Astrocyte (in vitro differentiated cells and primary cell): ENCODE data around the gene SRPK3. TPM values are rescaled to one million over a fixed set of nuclear protein-coding genes. Genes with fewer than 3 reads are reported as not detected.
A peak's percentile ranks its signal among the peaks of the same experiment; 100 is the strongest.

ENCODE experiments used
- DNase-seq: peaks from one replicate; pipeline ENCODE4 v3.0.0-alpha.2; 2010; ENCODE audit warnings: low read depth
- FAIRE-seq: peaks from 2 replicates; lab custom pipeline; 2011; peaks lifted over from hg19 to GRCh38; lab: Jason Lieb, UNC
- H2AFZ ChIP-seq: 2 replicates; pipeline ENCODE4 v1.6.0; 2012; ENCODE audit warnings: low read depth, low read length, inconsistent platforms
- H3K27ac ChIP-seq: 2 replicates; pipeline ENCODE4 v1.5.1; 2011; ENCODE audit warnings: low read depth, low read length, inconsistent platforms
- H3K27me3 ChIP-seq: 2 replicates; pipeline ENCODE4 v1.6.0; 2011; ENCODE audit warnings: low read length, inconsistent platforms; ENCODE audit not compliant: insufficient read depth
- H3K36me3 ChIP-seq: 2 replicates; pipeline ENCODE4 v1.5.1; 2011; ENCODE audit warnings: low read length, inconsistent platforms; ENCODE audit not compliant: insufficient read depth
- H3K4me1 ChIP-seq: 2 replicates; pipeline ENCODE4 v1.5.1; 2011; ENCODE audit warnings: low read length, inconsistent platforms; ENCODE audit not compliant: insufficient read depth
- H3K4me2 ChIP-seq: 2 replicates; pipeline ENCODE4 v1.6.0; 2012; ENCODE audit warnings: low read length, inconsistent platforms
- H3K4me3 ChIP-seq: 2 replicates; pipeline ENCODE4 v1.5.1; 2011; ENCODE audit warnings: low read depth, mild to moderate bottlenecking, low read length, inconsistent platforms; ENCODE audit not compliant: insufficient read depth
- H3K79me2 ChIP-seq: 2 replicates; pipeline ENCODE4 v1.6.0; 2012; ENCODE audit warnings: mild to moderate bottlenecking, low read length, inconsistent platforms; ENCODE audit not compliant: insufficient read depth
- H3K9ac ChIP-seq: 2 replicates; pipeline ENCODE4 v1.6.0; 2012; ENCODE audit warnings: mild to moderate bottlenecking, low read length, inconsistent platforms
- H3K9me3 ChIP-seq: 2 replicates; pipeline ENCODE4 v1.5.1; 2012; ENCODE audit warnings: low read depth, mild to moderate bottlenecking, low read length, inconsistent platforms; ENCODE audit not compliant: insufficient read depth
- H4K20me1 ChIP-seq: 2 replicates; pipeline ENCODE4 v1.6.0; 2012; ENCODE audit warnings: low read length, inconsistent platforms; ENCODE audit not compliant: insufficient read depth
- H3K27ac Mint-ChIP-seq: one replicate; pipeline ENCODE4 v1.8.0; 2021; ENCODE audit warnings: mild to moderate bottlenecking, mixed read lengths; ENCODE audit not compliant: unreplicated experiment
- H3K27me3 Mint-ChIP-seq: one replicate; pipeline ENCODE4 v1.8.0; 2021; ENCODE audit warnings: low read depth, mixed read lengths; ENCODE audit not compliant: unreplicated experiment
- H3K36me3 Mint-ChIP-seq: one replicate; pipeline ENCODE4 v1.8.0; 2021; ENCODE audit warnings: low read depth, mixed read lengths; ENCODE audit not compliant: unreplicated experiment
- H3K4me1 Mint-ChIP-seq: one replicate; pipeline ENCODE4 v1.8.0; 2021; ENCODE audit warnings: low read depth, mixed read lengths; ENCODE audit not compliant: unreplicated experiment
- H3K4me3 Mint-ChIP-seq: one replicate; pipeline ENCODE4 v1.8.0; 2021; ENCODE audit warnings: mild to moderate bottlenecking, moderate library complexity, mixed read lengths; ENCODE audit not compliant: unreplicated experiment
- H3K9me3 Mint-ChIP-seq: one replicate; pipeline ENCODE4 v1.8.0; 2021; ENCODE audit warnings: mild to moderate bottlenecking, mixed read lengths; ENCODE audit not compliant: unreplicated experiment
- EZH2 ChIP-seq: IDR thresholded peaks from 2 replicates; pipeline ENCODE4 v1.6.1; 2012; ENCODE audit warnings: mild to moderate bottlenecking, low read length, inconsistent platforms; ENCODE audit not compliant: insufficient read depth
- total RNA-seq: library from RNA; stranded (reverse); gene quantifications from 2 replicates; pipeline ENCODE4 v1.2.1, GENCODE V29; 2021
- TF ChIP-seq, protein P1 (sequence below): IDR thresholded peaks from 2 replicates; pipeline ENCODE4 v1.5.1; 2011; ENCODE audit warnings: low read depth, mild to moderate bottlenecking, inconsistent platforms, low read length, moderate library complexity; ENCODE audit not compliant: insufficient read depth

SRPK3 gene
- total RNA-seq, 1 donor from 2014 or later, result not detected

DNA sequence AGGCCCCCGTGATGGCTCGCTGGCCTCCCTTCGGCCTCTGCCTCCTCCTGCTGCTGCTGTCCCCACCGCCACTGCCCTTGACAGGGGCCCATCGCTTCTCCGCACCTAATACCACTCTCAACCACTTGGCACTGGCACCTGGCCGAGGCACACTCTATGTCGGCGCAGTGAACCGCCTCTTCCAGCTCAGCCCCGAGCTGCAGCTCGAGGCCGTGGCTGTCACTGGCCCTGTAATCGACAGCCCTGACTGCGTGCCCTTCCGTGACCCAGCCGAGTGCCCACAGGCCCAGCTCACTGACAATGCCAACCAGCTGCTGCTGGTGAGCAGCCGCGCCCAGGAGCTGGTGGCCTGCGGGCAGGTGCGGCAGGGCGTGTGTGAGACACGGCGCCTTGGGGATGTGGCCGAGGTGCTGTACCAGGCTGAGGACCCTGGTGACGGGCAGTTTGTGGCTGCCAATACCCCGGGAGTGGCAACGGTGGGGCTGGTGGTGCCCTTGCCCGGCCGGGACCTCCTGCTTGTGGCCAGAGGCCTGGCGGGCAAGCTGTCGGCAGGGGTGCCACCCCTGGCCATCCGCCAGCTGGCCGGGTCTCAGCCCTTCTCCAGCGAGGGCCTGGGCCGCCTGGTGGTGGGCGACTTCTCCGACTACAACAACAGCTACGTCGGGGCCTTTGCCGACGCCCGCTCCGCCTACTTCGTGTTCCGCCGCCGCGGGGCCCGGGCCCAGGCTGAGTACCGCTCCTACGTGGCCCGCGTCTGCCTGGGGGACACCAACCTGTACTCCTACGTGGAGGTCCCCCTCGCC, 13.8 kb upstream of the SRPK3 start:
- Mint-ChIP-seq H3K27me3 (peaks cover 2% of the 10 kb centered on the region), H3K4me1 (no peaks in the 10 kb centered on the region), H3K36me3 (no peaks in the 10 kb centered on the region), H3K27ac (no peak overlapping the region), H3K9me3 (no peaks in the 10 kb centered on the region), H3K4me3 (no peak overlapping the region)
- Histone ChIP-seq H3K9me3 (no peaks in the 10 kb centered on the region), H4K20me1 (peaks cover 5% of the 10 kb centered on the region), H3K4me3 (no peak overlapping the region), H3K27me3 (no peaks in the 10 kb centered on the region), H3K79me2 (no peaks in the 10 kb centered on the region), H3K27ac (no peak overlapping the region), H3K4me2 (peak overlapping the region; percentile 87), H3K4me1 (peaks cover 25% of the 10 kb centered on the region), H2AFZ (no peak overlapping the region), H3K36me3 (no peaks in the 10 kb centered on the region), H3K9ac (peak overlapping the region; percentile 8)
- TF ChIP-seq, protein P1, sequence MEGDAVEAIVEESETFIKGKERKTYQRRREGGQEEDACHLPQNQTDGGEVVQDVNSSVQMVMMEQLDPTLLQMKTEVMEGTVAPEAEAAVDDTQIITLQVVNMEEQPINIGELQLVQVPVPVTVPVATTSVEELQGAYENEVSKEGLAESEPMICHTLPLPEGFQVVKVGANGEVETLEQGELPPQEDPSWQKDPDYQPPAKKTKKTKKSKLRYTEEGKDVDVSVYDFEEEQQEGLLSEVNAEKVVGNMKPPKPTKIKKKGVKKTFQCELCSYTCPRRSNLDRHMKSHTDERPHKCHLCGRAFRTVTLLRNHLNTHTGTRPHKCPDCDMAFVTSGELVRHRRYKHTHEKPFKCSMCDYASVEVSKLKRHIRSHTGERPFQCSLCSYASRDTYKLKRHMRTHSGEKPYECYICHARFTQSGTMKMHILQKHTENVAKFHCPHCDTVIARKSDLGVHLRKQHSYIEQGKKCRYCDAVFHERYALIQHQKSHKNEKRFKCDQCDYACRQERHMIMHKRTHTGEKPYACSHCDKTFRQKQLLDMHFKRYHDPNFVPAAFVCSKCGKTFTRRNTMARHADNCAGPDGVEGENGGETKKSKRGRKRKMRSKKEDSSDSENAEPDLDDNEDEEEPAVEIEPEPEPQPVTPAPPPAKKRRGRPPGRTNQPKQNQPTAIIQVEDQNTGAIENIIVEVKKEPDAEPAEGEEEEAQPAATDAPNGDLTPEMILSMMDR, result no peak
- TF ChIP-seq EZH2, result no peak
- FAIRE-seq, result no peak
- no peak for DNase-seq

DNA sequence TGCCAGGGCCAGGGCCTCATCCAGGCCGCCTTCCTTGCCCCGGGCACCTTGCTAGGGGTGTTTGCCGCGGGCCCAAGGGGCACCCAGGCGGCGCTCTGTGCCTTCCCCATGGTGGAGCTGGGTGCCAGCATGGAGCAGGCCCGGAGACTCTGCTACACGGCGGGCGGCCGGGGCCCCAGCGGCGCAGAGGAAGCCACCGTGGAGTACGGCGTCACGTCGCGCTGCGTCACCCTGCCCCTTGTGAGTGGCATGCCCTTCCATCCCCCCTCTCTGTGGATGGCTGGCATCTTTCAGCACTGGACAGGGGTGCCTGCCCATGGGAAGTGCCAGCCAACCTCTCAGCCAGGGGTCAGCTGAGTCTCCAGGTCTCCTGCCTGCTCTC, 13.2 kb upstream of the SRPK3 start:
- FAIRE-seq, result no peak
- H3K27me3 Mint-ChIP-seq, result peaks cover 2% of the 10 kb centered on the region

More for the DNA sequence above, 13.2 kb upstream of the SRPK3 start:
- peaks cover 25% of the 10 kb centered on the region for H3K4me1 ChIP-seq
- H3K9me3 ChIP-seq, result no peaks in the 10 kb centered on the region
- no peaks in the 10 kb centered on the region for H3K9me3 Mint-ChIP-seq
- H3K27ac ChIP-seq, result no peak overlapping the region
- H3K27ac Mint-ChIP-seq, result no peak overlapping the region
- no peak overlapping the region for H3K4me2 ChIP-seq
- no peaks in the 10 kb centered on the region for H3K36me3 Mint-ChIP-seq
- H3K27me3 ChIP-seq, result no peaks in the 10 kb centered on the region
- H3K4me1 Mint-ChIP-seq, result no peaks in the 10 kb centered on the region
- no peak overlapping the region for H3K4me3 ChIP-seq
- H3K79me2 ChIP-seq, result no peaks in the 10 kb centered on the region
- no peak overlapping the region for H3K9ac ChIP-seq
- H4K20me1 ChIP-seq, result peaks cover 5% of the 10 kb centered on the region
- DNase-seq, result no peak
- no peak overlapping the region for H3K4me3 Mint-ChIP-seq
- H2AFZ ChIP-seq, result no peak overlapping the region
- H3K36me3 ChIP-seq, result no peaks in the 10 kb centered on the region
- TF ChIP-seq, protein P1, result no peak
- no peak for TF ChIP-seq EZH2
